Subcutaneous adipose tissue (tissue), 4 donors: Measurements from ENCODE around the gene SLC12A7. TPM values are rescaled to one million over a fixed set of nuclear protein-coding genes. Genes with fewer than 3 reads are reported as not detected.

Experiments
- CTCF ChIP-seq: fragments of 450-650 bp; IDR thresholded peaks from one replicate; pipeline ENCODE4 v1.5.1; 2016; ENCODE audit warnings: low read depth, mild to moderate bottlenecking, control low read depth, antibody characterized with exemption, moderate library complexity
- total RNA-seq, 4 donors: library from RNA; depleted of rRNA; stranded (reverse); fragments of >200 nt; gene quantifications; one replicate each; pipeline ENCODE4 v1.1.0, GENCODE V29; 2016

SLC12A7 gene
- total RNA-seq, 4 donors from 2014 or later = 12.9 to 34.3 (median 20.7) TPM

- no peak for TF ChIP-seq CTCF
Measured at GRCh38 chr5:1050423-1051365, 61.2 kb downstream of the SLC12A7 start.

- TF ChIP-seq CTCF = no peak
Measured at GRCh38 chr5:1048861-1049838, 62.7 kb downstream of the SLC12A7 start.

GRCh38 chr5:1048162-1048721 lies 63.6 kb downstream of the SLC12A7 start:
- no peak for TF ChIP-seq CTCF

- no peak for TF ChIP-seq CTCF
Measured at GRCh38 chr5:1047332-1047965, 64.4 kb downstream of the SLC12A7 start.

- TF ChIP-seq CTCF = no peak
Measured at GRCh38 chr5:1045960-1046560, 65.8 kb downstream of the SLC12A7 start.

- TF ChIP-seq CTCF = no peak
Measured at GRCh38 chr5:1044117-1044516, 67.7 kb downstream of the SLC12A7 start.
